ENCODE results near the gene LDLRAD4.

LDLRAD4 gene

DNA sequence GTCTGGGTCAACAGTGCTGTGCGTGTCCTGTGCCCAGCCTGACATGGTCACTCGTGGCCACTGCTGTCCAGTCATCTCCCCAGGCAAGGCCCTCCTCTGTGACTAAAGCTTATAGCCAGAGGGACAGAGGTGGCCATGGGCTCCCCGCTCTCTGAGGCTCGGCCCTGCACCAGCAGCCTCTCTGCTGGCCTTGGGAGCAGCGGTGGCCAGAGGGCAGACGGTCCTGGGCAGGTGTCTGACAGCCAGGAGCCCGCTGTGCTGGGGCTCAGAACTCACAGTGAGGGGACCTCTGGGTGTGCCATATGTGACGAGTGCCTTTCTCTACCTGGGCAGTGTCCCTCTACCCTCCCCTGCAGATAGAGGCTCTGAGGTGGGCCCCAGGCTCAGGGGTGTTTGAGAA, 409.1 kb downstream of the LDLRAD4 start:
- no peak overlapping the region for H3K4me3 ChIP-seq (ENCODE audit: low read depth, low read length)
- peaks cover 39% of the 10 kb centered on the region for H3K27me3 ChIP-seq (ENCODE audit: insufficient read depth, low read length)
- no peaks in the 10 kb centered on the region for H3K36me3 ChIP-seq (ENCODE audit: insufficient read depth, low read length)
- no peaks in the 10 kb centered on the region for H3K4me1 ChIP-seq (ENCODE audit: control insufficient read depth, insufficient read depth, low read length, unreplicated experiment)
- H2AFZ ChIP-seq (ENCODE audit: low read length, unreplicated experiment): no peak overlapping the region
- H3K27ac ChIP-seq (ENCODE audit: low read depth, low read length): no peak overlapping the region
- no peaks in the 10 kb centered on the region for H3K79me2 ChIP-seq (ENCODE audit: control insufficient read depth, insufficient read depth, low read length, unreplicated experiment)

- Histone ChIP-seq H3K4me1 (ENCODE audit: control insufficient read depth, insufficient read depth, low read length, unreplicated experiment) (no peaks in the 10 kb centered on the region), H3K79me2 (ENCODE audit: control insufficient read depth, insufficient read depth, low read length, unreplicated experiment) (no peaks in the 10 kb centered on the region), H3K27ac (ENCODE audit: low read depth, low read length) (no peak overlapping the region), H2AFZ (ENCODE audit: low read length, unreplicated experiment) (no peak overlapping the region), H3K4me3 (ENCODE audit: low read depth, low read length) (no peak overlapping the region), H3K27me3 (ENCODE audit: insufficient read depth, low read length) (peaks cover 42% of the 10 kb centered on the region), H3K36me3 (ENCODE audit: insufficient read depth, low read length) (no peaks in the 10 kb centered on the region)
Measured at GRCh38 chr18:13628211-13628610, 409.7 kb downstream of the LDLRAD4 start.

DNA sequence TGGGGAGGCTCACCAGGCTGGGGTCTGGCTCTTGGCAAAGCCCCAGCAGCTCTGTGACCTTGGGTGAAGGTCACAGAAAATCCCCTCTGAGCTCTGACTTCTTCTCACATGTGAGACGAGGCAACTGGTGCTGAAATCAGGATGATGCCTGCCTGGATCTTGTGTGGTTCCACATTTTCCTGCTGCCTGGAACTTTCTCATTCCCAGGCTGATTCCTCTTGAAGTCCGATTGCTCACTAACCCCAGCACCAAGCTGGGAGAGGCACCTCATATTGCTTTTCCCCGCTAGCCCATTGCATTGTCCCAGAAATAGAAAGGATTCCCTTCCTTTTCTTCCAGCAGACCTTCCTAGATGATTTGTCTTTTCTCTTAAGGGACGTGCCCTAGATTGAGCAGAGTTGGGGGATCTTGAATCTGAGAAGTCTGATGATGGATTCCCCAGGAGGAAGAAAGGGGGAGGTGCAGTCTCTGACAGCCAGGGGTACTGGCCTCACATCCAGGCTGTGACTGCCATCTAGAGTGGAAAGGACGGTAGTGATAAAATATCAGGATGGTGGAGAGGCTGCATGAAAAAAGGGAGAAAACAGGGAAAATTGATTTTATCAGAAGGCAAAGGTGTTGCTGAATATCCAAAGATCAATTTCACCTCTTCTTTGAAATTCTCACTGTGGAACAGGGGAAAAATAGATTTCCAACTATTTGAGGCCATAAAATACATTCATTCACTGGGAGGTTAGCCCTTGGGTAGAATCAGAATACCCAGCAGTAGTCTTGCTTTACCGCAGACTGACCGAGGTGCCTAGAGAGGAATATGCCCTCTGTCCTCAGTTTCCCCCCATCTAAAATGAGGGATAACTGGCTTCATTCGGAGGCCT, 411.5 kb downstream of the LDLRAD4 start:
- Histone ChIP-seq H3K4me1 (ENCODE audit: control insufficient read depth, insufficient read depth, low read length, unreplicated experiment) (no peaks in the 10 kb centered on the region), H3K27me3 (ENCODE audit: insufficient read depth, low read length) (peaks cover 53% of the 10 kb centered on the region), H3K36me3 (ENCODE audit: insufficient read depth, low read length) (no peaks in the 10 kb centered on the region), H2AFZ (ENCODE audit: low read length, unreplicated experiment) (no peak overlapping the region), H3K4me3 (ENCODE audit: low read depth, low read length) (no peak overlapping the region), H3K27ac (ENCODE audit: low read depth, low read length) (no peak overlapping the region), H3K79me2 (ENCODE audit: control insufficient read depth, insufficient read depth, low read length, unreplicated experiment) (no peaks in the 10 kb centered on the region)

DNA sequence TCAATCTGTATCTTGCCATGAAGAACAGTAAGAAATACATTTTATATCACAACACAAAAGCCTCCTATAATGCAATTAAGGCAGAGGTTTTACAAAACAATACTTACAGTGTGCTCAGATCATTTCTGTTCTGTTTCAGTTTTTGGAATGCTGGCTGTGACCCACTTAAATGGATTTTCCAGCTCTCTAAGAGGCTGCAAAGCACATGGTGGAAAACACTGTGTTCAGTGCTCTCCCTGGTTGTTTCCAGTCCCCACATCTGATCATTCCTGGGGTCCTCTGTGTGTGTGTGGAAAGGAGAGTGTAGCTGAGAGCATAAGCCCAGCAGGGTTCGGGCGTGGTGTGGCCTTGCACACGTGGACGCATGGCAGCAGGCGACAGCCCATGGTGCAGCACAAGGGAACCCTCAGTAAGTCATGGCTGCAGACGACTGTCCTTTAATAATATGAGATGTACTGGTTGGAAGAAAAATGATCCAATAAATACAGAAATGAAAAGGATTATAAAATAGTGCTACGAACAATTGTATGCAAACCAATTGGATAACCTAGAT, 412.2 kb downstream of the LDLRAD4 start:
- Histone ChIP-seq H3K27me3 (ENCODE audit: insufficient read depth, low read length) (peaks cover 50% of the 10 kb centered on the region), H2AFZ (ENCODE audit: low read length, unreplicated experiment) (no peak overlapping the region), H3K79me2 (ENCODE audit: control insufficient read depth, insufficient read depth, low read length, unreplicated experiment) (no peaks in the 10 kb centered on the region), H3K36me3 (ENCODE audit: insufficient read depth, low read length) (no peaks in the 10 kb centered on the region), H3K4me1 (ENCODE audit: control insufficient read depth, insufficient read depth, low read length, unreplicated experiment) (no peaks in the 10 kb centered on the region), H3K27ac (ENCODE audit: low read depth, low read length) (no peak overlapping the region), H3K4me3 (ENCODE audit: low read depth, low read length) (no peak overlapping the region)

DNA sequence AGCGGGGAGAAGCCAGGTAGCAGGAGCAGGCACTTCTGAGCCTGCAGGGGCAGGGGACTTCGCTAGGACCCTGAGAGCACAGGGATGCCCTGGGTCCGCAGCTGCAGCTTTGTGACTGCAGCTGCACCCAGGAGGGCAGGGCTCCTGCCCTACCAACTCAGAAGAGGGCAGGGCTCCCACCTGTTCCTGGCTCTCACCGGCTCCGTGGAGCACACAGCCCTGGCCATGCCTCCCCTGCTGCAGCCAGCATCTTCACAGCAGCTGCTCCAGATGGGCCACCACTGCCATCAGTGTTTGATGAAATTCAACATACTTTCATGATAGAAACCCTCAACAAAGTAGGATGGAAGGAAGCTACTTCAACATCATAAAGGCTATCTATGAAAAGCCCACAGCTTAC, 415.1 kb downstream of the LDLRAD4 start:
- Histone ChIP-seq H3K36me3 (ENCODE audit: insufficient read depth, low read length) (no peaks in the 10 kb centered on the region), H3K79me2 (ENCODE audit: control insufficient read depth, insufficient read depth, low read length, unreplicated experiment) (no peaks in the 10 kb centered on the region), H3K27ac (ENCODE audit: low read depth, low read length) (no peak overlapping the region), H3K4me3 (ENCODE audit: low read depth, low read length) (no peak overlapping the region), H2AFZ (ENCODE audit: low read length, unreplicated experiment) (no peak overlapping the region), H3K4me1 (ENCODE audit: control insufficient read depth, insufficient read depth, low read length, unreplicated experiment) (no peaks in the 10 kb centered on the region), H3K27me3 (ENCODE audit: insufficient read depth, low read length) (peaks cover 36% of the 10 kb centered on the region)

GRCh38 chr18:13635046-13635445, 416.5 kb downstream of the LDLRAD4 start:
- no peaks in the 10 kb centered on the region for H3K36me3 ChIP-seq (ENCODE audit: insufficient read depth, low read length)
- H3K27ac ChIP-seq (ENCODE audit: low read depth, low read length): no peak overlapping the region
- no peak overlapping the region for H3K4me3 ChIP-seq (ENCODE audit: low read depth, low read length)
- H3K27me3 ChIP-seq (ENCODE audit: insufficient read depth, low read length): peaks cover 38% of the 10 kb centered on the region
- H2AFZ ChIP-seq (ENCODE audit: low read length, unreplicated experiment): no peak overlapping the region
- no peaks in the 10 kb centered on the region for H3K79me2 ChIP-seq (ENCODE audit: control insufficient read depth, insufficient read depth, low read length, unreplicated experiment)
- H3K4me1 ChIP-seq (ENCODE audit: control insufficient read depth, insufficient read depth, low read length, unreplicated experiment): no peaks in the 10 kb centered on the region

- H3K27me3 ChIP-seq (ENCODE audit: insufficient read depth, low read length): peaks cover 51% of the 10 kb centered on the region
- no peaks in the 10 kb centered on the region for H3K4me1 ChIP-seq (ENCODE audit: control insufficient read depth, insufficient read depth, low read length, unreplicated experiment)
- H3K36me3 ChIP-seq (ENCODE audit: insufficient read depth, low read length): no peaks in the 10 kb centered on the region
- H3K27ac ChIP-seq (ENCODE audit: low read depth, low read length): no peak overlapping the region
- H3K4me3 ChIP-seq (ENCODE audit: low read depth, low read length): no peak overlapping the region
- no peaks in the 10 kb centered on the region for H3K79me2 ChIP-seq (ENCODE audit: control insufficient read depth, insufficient read depth, low read length, unreplicated experiment)
- H2AFZ ChIP-seq (ENCODE audit: low read length, unreplicated experiment): no peak overlapping the region
Measured at GRCh38 chr18:13638719-13639595, 420.4 kb downstream of the LDLRAD4 start.

DNA sequence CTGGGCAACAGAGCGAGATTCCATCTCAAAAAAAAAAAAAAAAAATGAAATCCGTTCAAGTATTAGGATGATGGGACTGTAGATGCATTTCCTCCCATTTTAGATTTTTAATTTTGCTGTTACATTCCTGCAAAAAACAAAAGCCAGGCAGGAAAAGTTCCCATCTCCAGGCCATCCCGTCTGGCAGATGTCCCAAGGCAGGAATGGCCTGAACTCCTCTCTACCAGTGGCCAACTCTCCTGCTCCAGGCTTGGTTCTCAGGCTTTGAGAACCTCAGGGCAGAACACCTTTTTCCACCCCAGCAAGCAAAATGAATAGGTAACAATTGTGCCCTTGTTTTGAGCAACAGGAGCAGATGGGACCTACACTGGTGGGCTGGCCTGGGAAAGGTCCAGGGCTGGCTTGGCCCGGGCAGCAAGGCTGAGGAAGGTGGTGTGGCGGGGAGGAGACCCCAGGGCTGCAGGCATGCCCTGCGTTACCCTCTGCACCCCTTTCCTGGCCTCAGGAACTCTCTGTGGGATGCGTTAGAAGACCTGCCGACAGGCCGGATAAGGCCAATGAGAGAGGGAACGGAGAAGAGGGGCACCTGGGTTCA, 421.8 kb downstream of the LDLRAD4 start:
- Histone ChIP-seq H3K4me1 (ENCODE audit: control insufficient read depth, insufficient read depth, low read length, unreplicated experiment) (no peaks in the 10 kb centered on the region), H3K27me3 (ENCODE audit: insufficient read depth, low read length) (peaks cover 40% of the 10 kb centered on the region), H3K27ac (ENCODE audit: low read depth, low read length) (no peak overlapping the region), H2AFZ (ENCODE audit: low read length, unreplicated experiment) (no peak overlapping the region), H3K79me2 (ENCODE audit: control insufficient read depth, insufficient read depth, low read length, unreplicated experiment) (no peaks in the 10 kb centered on the region), H3K36me3 (ENCODE audit: insufficient read depth, low read length) (no peaks in the 10 kb centered on the region), H3K4me3 (ENCODE audit: low read depth, low read length) (no peak overlapping the region)

DNA sequence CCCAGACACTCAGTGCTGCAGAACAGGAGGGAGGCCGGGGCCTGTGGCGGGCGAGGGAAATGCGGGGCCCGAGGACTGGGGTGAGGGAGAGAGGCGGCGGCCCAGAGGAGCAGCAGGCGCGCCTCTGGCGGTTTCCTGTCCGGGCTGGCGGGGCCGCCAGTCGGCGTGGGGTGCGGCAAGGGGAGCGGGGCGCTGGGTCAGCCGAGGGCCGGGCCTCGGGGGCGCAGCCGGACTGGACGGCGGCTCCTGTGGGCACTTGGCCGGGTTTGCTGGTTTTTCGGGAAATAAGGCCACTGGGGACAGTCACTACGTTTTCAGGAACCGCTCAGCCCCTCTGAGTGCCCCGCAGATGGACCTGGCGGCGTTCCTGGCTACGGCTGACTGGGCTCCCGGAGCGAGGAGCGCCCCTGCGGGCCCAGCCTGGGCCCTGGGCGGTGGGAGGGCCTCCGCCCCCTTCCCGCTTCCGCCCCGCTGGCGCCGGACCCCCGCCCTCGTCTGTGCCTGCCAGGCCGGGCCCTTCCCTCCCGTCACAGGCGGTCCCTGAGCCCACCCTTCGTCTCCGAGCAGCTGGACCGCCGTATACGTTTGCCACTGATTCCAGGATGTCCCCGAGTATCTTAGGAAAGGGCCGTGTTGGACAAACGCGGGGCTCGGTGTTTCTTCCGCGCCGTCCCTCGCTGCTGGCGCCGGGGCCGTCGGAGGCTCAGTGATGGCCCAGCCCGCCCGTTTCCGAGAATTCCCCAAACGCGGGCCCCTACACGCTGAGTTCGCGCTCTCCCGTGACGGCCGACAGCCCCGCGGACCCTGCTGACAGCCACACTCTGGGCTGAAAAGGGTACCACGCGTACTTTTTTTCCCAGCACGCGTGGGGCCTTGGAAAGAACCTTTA, 423.2 kb downstream of the LDLRAD4 start:
- peak overlapping the region; percentile 29 for H3K4me3 ChIP-seq (ENCODE audit: low read depth, low read length)
- no peaks in the 10 kb centered on the region for H3K36me3 ChIP-seq (ENCODE audit: insufficient read depth, low read length)
- no peaks in the 10 kb centered on the region for H3K79me2 ChIP-seq (ENCODE audit: control insufficient read depth, insufficient read depth, low read length, unreplicated experiment)
- H2AFZ ChIP-seq (ENCODE audit: low read length, unreplicated experiment): no peak overlapping the region
- H3K4me1 ChIP-seq (ENCODE audit: control insufficient read depth, insufficient read depth, low read length, unreplicated experiment): no peaks in the 10 kb centered on the region
- H3K27ac ChIP-seq (ENCODE audit: low read depth, low read length): no peak overlapping the region
- peaks cover 52% of the 10 kb centered on the region for H3K27me3 ChIP-seq (ENCODE audit: insufficient read depth, low read length)

DNA sequence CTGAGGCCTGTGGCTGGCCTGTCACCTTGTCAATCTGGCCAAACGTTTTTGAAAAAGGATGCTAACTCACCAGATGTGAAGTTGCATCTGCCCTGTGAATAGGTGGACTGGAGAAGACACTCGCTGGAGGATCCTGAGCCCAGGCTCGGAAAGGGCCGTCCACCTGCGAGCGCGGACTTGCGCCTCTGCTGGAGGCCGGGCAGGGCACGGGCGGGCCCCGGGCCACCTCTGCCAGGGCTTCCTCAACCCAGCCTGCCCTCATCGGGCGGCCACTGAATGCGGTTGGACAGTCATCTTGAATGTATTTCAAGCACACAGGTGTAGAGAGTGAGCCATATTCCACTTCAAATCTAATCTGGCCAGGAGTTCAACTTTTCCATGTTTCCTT, 423.9 kb downstream of the LDLRAD4 start:
- Histone ChIP-seq H3K27me3 (ENCODE audit: insufficient read depth, low read length) (peaks cover 57% of the 10 kb centered on the region), H2AFZ (ENCODE audit: low read length, unreplicated experiment) (no peak overlapping the region), H3K4me1 (ENCODE audit: control insufficient read depth, insufficient read depth, low read length, unreplicated experiment) (no peaks in the 10 kb centered on the region), H3K4me3 (ENCODE audit: low read depth, low read length) (no peak overlapping the region), H3K79me2 (ENCODE audit: control insufficient read depth, insufficient read depth, low read length, unreplicated experiment) (no peaks in the 10 kb centered on the region), H3K36me3 (ENCODE audit: insufficient read depth, low read length) (no peaks in the 10 kb centered on the region), H3K27ac (ENCODE audit: low read depth, low read length) (no peak overlapping the region)
